Thyroid gland (tissue), 4 donors: ENCODE results near the gene KDR. TPM values are rescaled to one million over a fixed set of nuclear protein-coding genes. Genes with fewer than 3 reads are reported as not detected.

Experiments used
- DNase-seq, 2 donors: peaks; one replicate each; pipeline ENCODE4 v3.0.0-alpha.2; 2019
- H3K27ac ChIP-seq, 3 donors: fragments of 200-600 bp; sonication (generic); 1 replicate in 2 of 3; 2 replicates in 1 of 3; pipeline ENCODE4 v1.5.1; 2016 to 2019; ENCODE audit warnings: mild to moderate bottlenecking in 1 of 3, moderate library complexity in 1 of 3
- H3K27me3 ChIP-seq: fragments of 200-600 bp; sonication (generic); one replicate; pipeline ENCODE4 v1.5.1; 2019
- H3K36me3 ChIP-seq, 2 donors: fragments of 200-600 bp; sonication (generic); one replicate each; pipeline ENCODE4 v1.5.1; 2016 to 2019
- H3K4me1 ChIP-seq, 2 donors: fragments of 200-600 bp; sonication (generic); one replicate each; pipeline ENCODE4 v1.5.1; 2017 to 2019
- H3K4me3 ChIP-seq, 3 donors: fragments of 200-600 bp; sonication (generic); replicated peaks in 1 of 3; 1 replicate in 2 of 3; 2 replicates in 1 of 3; pipeline ENCODE4 v1.5.1; 2016; ENCODE audit warnings: mild to moderate bottlenecking in 1 of 3
- H3K9me3 ChIP-seq: fragments of 200-600 bp; sonication (generic); one replicate; pipeline ENCODE4 v1.5.1; 2017
- CTCF ChIP-seq, 6 experiments: fragments of 200-600 bp in 3 of 6; fragments of 450-650 bp in 3 of 6; sonication (generic) in 3 of 6; IDR thresholded peaks; one replicate each; pipeline ENCODE4 v1.5.1; 2016 to 2019; ENCODE audit warnings: antibody characterized with exemption in 6 of 6, mild to moderate bottlenecking in 2 of 6, inconsistent platforms in 1 of 6, moderate library complexity in 1 of 6
- POLR2A ChIP-seq, 2 donors: fragments of 450-650 bp; IDR thresholded peaks; one replicate each; pipeline ENCODE4 v1.6.1; 2017; ENCODE audit warnings: antibody characterized with exemption in 2 of 2, mild to moderate bottlenecking in 2 of 2, moderate library complexity in 1 of 2
- WGBS, 2 donors: methylation state at CpG; one replicate each; pipeline ENCODE4 v1.1.5; 2017; 5-methylcytosine and 5-hydroxymethylcytosine counted together
- intact Hi-C: fragments of 100-400 bp; cut with DNase I; formaldehyde crosslinking; loops from one replicate; pipeline ENCODE4 v1.15.1; 2023
- total RNA-seq, 4 donors: library from RNA; depleted of rRNA; stranded (reverse); fragments of >200 nt; gene quantifications; one replicate each; pipeline ENCODE4 v1.2.3, GENCODE V29; 2016

Gene KDR
- total RNA-seq, 4 donors from 2014 or later: 62.5 to 153 (median 96.8) TPM

- Histone ChIP-seq H3K36me3 (no peaks in the 10 kb centered on the region), H3K27me3 (no peaks in the 10 kb centered on the region), H3K27ac (peak overlapping the region in 2 of 3 donors; percentile 33 to 72), H3K9me3 (no peaks in the 10 kb centered on the region), H3K4me3 (peak overlapping the region in 1 of 3 donors; percentile 42), H3K4me1 (peaks cover 6 to 17% of the 10 kb centered on the region in 2 donors)
- intact Hi-C loops: no loop called here
- DNase-seq: peak; percentile 14 to 30
- 23 to 35% methylated on average over 22 to 33 of the region's 34 CpGs for WGBS, 2 donors
- TF ChIP-seq CTCF (IDR thresholded peaks at IDR 0.05) (no peak), POLR2A (IDR thresholded peaks at IDR 0.05) (no peak)
Observed at GRCh38 chr4:55124322-55125076, 896 bp downstream of the KDR start.

- WGBS, 2 donors: 77 to 89% methylated on average over 6 of the region's 6 CpGs
- peak overlapping the region in 1 of 3 donors; percentile 42 for H3K4me3 ChIP-seq
Observed at GRCh38 chr4:55123791-55124190, 1.6 kb downstream of the KDR start.

GRCh38 chr4:55122235-55122634 lies 3.2 kb downstream of the KDR start:
- H3K4me1 ChIP-seq: peaks cover 6 to 17% of the 10 kb centered on the region in 2 donors
- no peaks in the 10 kb centered on the region for H3K36me3 ChIP-seq
- no peaks in the 10 kb centered on the region for H3K27me3 ChIP-seq
- intact Hi-C loops: no loop called here
- peak overlapping the region in 1 of 3 donors; percentile 53 for H3K27ac ChIP-seq
- no peak overlapping the region for H3K4me3 ChIP-seq
- TF ChIP-seq CTCF (IDR thresholded peaks at IDR 0.05) (no peak), POLR2A (IDR thresholded peaks at IDR 0.05) (no peak)
- DNase-seq: no peak
- H3K9me3 ChIP-seq: no peaks in the 10 kb centered on the region
- 72 to 82% methylated on average over 2 of the region's 2 CpGs for WGBS, 2 donors

More at GRCh38 chr4:55123791-55124190, 1.6 kb downstream of the KDR start:
- intact Hi-C loops: no loop called here
- Histone ChIP-seq H3K36me3 (no peaks in the 10 kb centered on the region), H3K4me1 (peaks cover 6 to 17% of the 10 kb centered on the region in 2 donors), H3K27ac (peak overlapping the region in 2 of 3 donors; percentile 33 to 72), H3K27me3 (no peaks in the 10 kb centered on the region), H3K9me3 (no peaks in the 10 kb centered on the region)
- DNase-seq: no peak
- TF ChIP-seq CTCF (IDR thresholded peaks at IDR 0.05) (no peak), POLR2A (IDR thresholded peaks at IDR 0.05) (no peak)

GRCh38 chr4:55121246-55121645 lies 4.1 kb downstream of the KDR start:
- no peak for TF ChIP-seq CTCF (IDR thresholded peaks at IDR 0.05)
- TF ChIP-seq POLR2A (IDR thresholded peaks at IDR 0.05): no peak
- Histone ChIP-seq H3K27ac (no peak overlapping the region), H3K4me3 (no peak overlapping the region), H3K27me3 (no peaks in the 10 kb centered on the region), H3K4me1 (peaks cover 6 to 15% of the 10 kb centered on the region in 2 donors), H3K36me3 (no peaks in the 10 kb centered on the region), H3K9me3 (no peaks in the 10 kb centered on the region)
- WGBS, 2 donors: 77 to 79% methylated on average over 4 of the region's 4 CpGs
- DNase-seq: no peak
- intact Hi-C loops: no loop called here

GRCh38 chr4:55118397-55118796 lies 7.0 kb downstream of the KDR start:
- 81 to 85% methylated on average over 6 of the region's 6 CpGs for WGBS, 2 donors
- DNase-seq: no peak
- no peak overlapping the region for H3K4me3 ChIP-seq
- H3K4me1 ChIP-seq: no peaks in the 10 kb centered on the region
- H3K27ac ChIP-seq: no peak overlapping the region
- TF ChIP-seq POLR2A (IDR thresholded peaks at IDR 0.05): no peak
- TF ChIP-seq CTCF (IDR thresholded peaks at IDR 0.05): no peak
- no peaks in the 10 kb centered on the region for H3K27me3 ChIP-seq
- H3K36me3 ChIP-seq: peaks cover 0 to 2% of the 10 kb centered on the region in 2 donors
- H3K9me3 ChIP-seq: no peaks in the 10 kb centered on the region
- intact Hi-C loops: no loop called here
